ENCODE measurements around the gene OS9.
A peak's percentile ranks its signal among the peaks of the same experiment; 100 is the strongest.

OS9 gene

GRCh38 chr12:57737467-57738460 lies 43.8 kb downstream of the OS9 start:
- no peak for DNase-seq

- DNase-seq: no peak
Observed at GRCh38 chr12:57738661-57739237, 44.8 kb downstream of the OS9 start, which contains the start of gene AGAP2. Gene AGAP2, minus strand, starts transcription at chr12:57738742. Its CDS starts 496 bp downstream, at chr12:57738246.

- no peak for DNase-seq
Observed at GRCh38 chr12:57739387-57739786, 45.5 kb downstream of the OS9 start.

GRCh38 chr12:57739914-57740538 lies 46.1 kb downstream of the OS9 start:
- DNase-seq: no peak

GRCh38 chr12:57740656-57741412 lies 46.9 kb downstream of the OS9 start:
- DNase-seq: peak; percentile 89

GRCh38 chr12:57741413-57741789 lies 47.5 kb downstream of the OS9 start:
- no peak for DNase-seq

- DNase-seq: peak; percentile 88
Observed at GRCh38 chr12:57741844-57742738, 48.2 kb downstream of the OS9 start.

GRCh38 chr12:57743769-57744168 lies 49.8 kb downstream of the OS9 start:
- DNase-seq: no peak

- DNase-seq: peak; percentile 85
Observed at GRCh38 chr12:57744194-57744776, 50.4 kb downstream of the OS9 start.

GRCh38 chr12:57744777-57745484 lies 51.0 kb downstream of the OS9 start, which contains the start of gene TSPAN31:
Gene TSPAN31, plus strand, starts transcription at chr12:57745039. Its CDS starts 116 bp downstream, at chr12:57745155.
- peak; percentile 96 for DNase-seq

- no peak for DNase-seq
Observed at GRCh38 chr12:57745485-57745881, 51.6 kb downstream of the OS9 start.

- no peak for DNase-seq
Observed at GRCh38 chr12:57746025-57746424, 52.1 kb downstream of the OS9 start.

- no peak for DNase-seq
Observed at GRCh38 chr12:57749061-57749460, 55.1 kb downstream of the OS9 start.

GRCh38 chr12:57750561-57751431 lies 56.9 kb downstream of the OS9 start:
- no peak for DNase-seq

- DNase-seq: no peak
Observed at GRCh38 chr12:57751432-57751787, 57.5 kb downstream of the OS9 start.

GRCh38 chr12:57751788-57752667 lies 58.1 kb downstream of the OS9 start, which contains the start of gene CDK4:
Gene CDK4, minus strand, starts transcription at chr12:57752310. Its CDS starts 593 bp downstream, at chr12:57751717.
- peak; percentile 100 for DNase-seq

GRCh38 chr12:57752668-57753000 lies 58.7 kb downstream of the OS9 start:
- DNase-seq: no peak

GRCh38 chr12:57753756-57754337 lies 59.9 kb downstream of the OS9 start:
- DNase-seq: no peak

Measured in CD4-positive, alpha-beta T cell treated with Interleukin-12 subunit alpha and Interleukin-12 subunit beta, for 1 hour (primary cell).